GM23338 (cell line): Measurements from ENCODE around the gene SMOC2. TPM values are rescaled to one million over a fixed set of nuclear protein-coding genes. Genes with fewer than 3 reads are reported as not detected.

Experiments used
- ATAC-seq: fragments of 200-7000 bp; cut with Tn5 transposase; 3 replicates; pipeline ENCODE4 v1.9.1; 2020
- DNase-seq: peaks from one replicate; pipeline ENCODE4 v3.0.0-alpha.2; 2015; ENCODE audit warnings: low spot score
- H2AFZ ChIP-seq: fragments of 200-600 bp; sonication (generic); 2 replicates; pipeline ENCODE4 v1.8.0; 2016; ENCODE audit warnings: antibody characterized with exemption, mild to moderate bottlenecking, moderate library complexity
- H3F3A ChIP-seq: fragments of 200-600 bp; sonication (generic); replicated peaks from 2 replicates; pipeline ENCODE4 v1.8.0; 2017; ENCODE audit warnings: antibody characterized with exemption, mixed run types, low read depth
- H3K27ac ChIP-seq: fragments of 200-600 bp; sonication (generic); 2 replicates; pipeline ENCODE4 v1.6.1; 2016; ENCODE audit warnings: low read depth
- H3K27me3 ChIP-seq: fragments of 200-600 bp; sonication (generic); 2 replicates; pipeline ENCODE4 v1.8.0; 2016; ENCODE audit warnings: mild to moderate bottlenecking, mixed run types, moderate library complexity; ENCODE audit not compliant: insufficient read depth
- H3K36me3 ChIP-seq: fragments of 200-600 bp; sonication (generic); 2 replicates; pipeline ENCODE4 v1.8.0; 2016; ENCODE audit warnings: mild to moderate bottlenecking; ENCODE audit not compliant: insufficient read depth
- H3K4me1 ChIP-seq: fragments of 200-600 bp; sonication (generic); 2 replicates; pipeline ENCODE4 v1.8.0; 2016; ENCODE audit warnings: mild to moderate bottlenecking, moderate library complexity; ENCODE audit not compliant: insufficient read depth
- H3K4me2 ChIP-seq: fragments of 200-600 bp; sonication (generic); 2 replicates; pipeline ENCODE4 v1.7.1; 2017; ENCODE audit warnings: mixed run types
- H3K4me3 ChIP-seq: fragments of 200-600 bp; sonication (generic); 2 replicates; pipeline ENCODE4 v1.6.1; 2016; ENCODE audit warnings: mixed run types
- H3K79me2 ChIP-seq: fragments of 200-600 bp; sonication (generic); replicated peaks from 2 replicates; pipeline ENCODE4 v1.8.0; 2017; ENCODE audit warnings: mild to moderate bottlenecking; ENCODE audit not compliant: insufficient read depth
- H3K9me2 ChIP-seq: fragments of 200-600 bp; sonication (generic); 2 replicates; pipeline ENCODE4 v1.8.0; 2017; ENCODE audit not compliant: insufficient read depth
- H4K20me1 ChIP-seq: fragments of 200-600 bp; sonication (generic); replicated peaks from 2 replicates; pipeline ENCODE4 v1.8.0; 2017; ENCODE audit warnings: mild to moderate bottlenecking; ENCODE audit not compliant: insufficient read depth
- H3K27ac Mint-ChIP-seq: 2 replicates; pipeline ENCODE4 v1.8.0; 2020; ENCODE audit warnings: inconsistent platforms, mild to moderate bottlenecking, moderate library complexity, mixed read lengths
- H3K27me3 Mint-ChIP-seq: 3 replicates; pipeline ENCODE4 v1.8.0; 2022; ENCODE audit warnings: low read depth, mild to moderate bottlenecking, moderate library complexity, mixed read lengths, inconsistent platforms; ENCODE audit not compliant: insufficient read depth, poor library complexity
- H3K36me3 Mint-ChIP-seq: 3 replicates; pipeline ENCODE4 v1.8.0; 2021; ENCODE audit warnings: low read depth, mild to moderate bottlenecking, inconsistent platforms, moderate library complexity, mixed read lengths
- H3K4me1 Mint-ChIP-seq: 3 replicates; pipeline ENCODE4 v1.8.0; 2020; ENCODE audit warnings: mild to moderate bottlenecking, inconsistent platforms, mixed read lengths
- H3K4me3 Mint-ChIP-seq: 3 replicates; pipeline ENCODE4 v1.8.0; 2021; ENCODE audit warnings: moderate library complexity, mild to moderate bottlenecking, inconsistent platforms, mixed read lengths
- H3K9me3 Mint-ChIP-seq: 3 replicates; pipeline ENCODE4 v1.8.0; 2020; ENCODE audit warnings: moderate library complexity, mild to moderate bottlenecking, inconsistent platforms, mixed read lengths
- CREB1 ChIP-seq: fragments of 250-450 bp; sonication (Bioruptor Pico); IDR thresholded peaks from 2 replicates; pipeline ENCODE4 v1.5.0; 2020; ENCODE audit warnings: low read depth, mild to moderate bottlenecking, moderate library complexity
- CTCF ChIP-seq, 2 experiments: fragments of 200-600 bp in 1 of 2; sonication (generic) in 1 of 2; conservative IDR thresholded peaks; 2 replicates each; pipeline versions ENCODE4 v1.5.1 to v1.6.1; 2016 to 2017; ENCODE audit warnings: antibody characterized with exemption in 2 of 2, low read depth in 2 of 2, mild to moderate bottlenecking in 2 of 2, moderate library complexity in 1 of 2
- EZH2 ChIP-seq: fragments of 200-600 bp; sonication (generic); IDR thresholded peaks from one replicate; pipeline ENCODE4 v1.8.0; 2017; ENCODE audit warnings: antibody characterized with exemption, mild to moderate bottlenecking, low read depth; ENCODE audit not compliant: unreplicated experiment
- JUNB ChIP-seq: IDR thresholded peaks from one replicate; pipeline ENCODE4 v1.6.1; 2016; ENCODE audit warnings: antibody characterized with exemption; ENCODE audit not compliant: unreplicated experiment
- ZNF462 ChIP-seq: fragments of 250-450 bp; sonication (Bioruptor Pico); IDR thresholded peaks from 2 replicates; pipeline ENCODE4 v1.5.0; 2020; ENCODE audit warnings: mild to moderate bottlenecking, moderate library complexity
- polyA plus RNA-seq: library from polyadenylated mRNA; unstranded; fragments of >200 nt; fragmentation: Nextera tagmentation; extraction: Ambion mirVana; gene quantifications from 2 replicates; pipeline ENCODE4 v1.2.1, GENCODE V29; 2016
- total RNA-seq: library from RNA; depleted of rRNA; stranded (reverse); fragments of >200 nt; shearing (Covaris generic); gene quantifications from 2 replicates; pipeline ENCODE4 v1.2.3, GENCODE V29; 2014

The SMOC2 gene
- total and polyA plus RNA-seq, 2 experiments from 2014 or later = 4.3 to 6.5 TPM

GRCh38 chr6:168628732-168629245 is 187.8 kb downstream of the SMOC2 start:
- Mint-ChIP-seq H3K4me3 (no peak overlapping the region), H3K27ac (no peak overlapping the region), H3K9me3 (peaks cover 5% of the 10 kb centered on the region; the same call in 2 of the 3 replicates), H3K27me3 (peaks cover 8% of the 10 kb centered on the region), H3K36me3 (peaks cover 6% of the 10 kb centered on the region), H3K4me1 (peaks cover 26% of the 10 kb centered on the region)
- H2AFZ ChIP-seq = no peak overlapping the region
- H3K36me3 ChIP-seq = no peaks in the 10 kb centered on the region
- H3K27ac ChIP-seq = no peak overlapping the region
- no peak overlapping the region for H3K4me3 ChIP-seq
- ATAC-seq (no peak), DNase-seq (no peak)
- no peak overlapping the region for H3K4me2 ChIP-seq
- TF ChIP-seq EZH2 = no peak
- no peak for TF ChIP-seq JUNB
- TF ChIP-seq CREB1 = no peak
- no peak for TF ChIP-seq ZNF462 (CRISPR knock-in tag)
- TF ChIP-seq CTCF (conservative IDR thresholded peaks at IDR 0.05; ENCODE audit: low read depth in 2 of 2) = no peak
- H4K20me1 ChIP-seq = no peaks in the 10 kb centered on the region
- H3F3A ChIP-seq = no peaks in the 10 kb centered on the region
- no peaks in the 10 kb centered on the region for H3K9me2 ChIP-seq
- H3K4me1 ChIP-seq = peaks cover 6% of the 10 kb centered on the region
- H3K27me3 ChIP-seq = no peaks in the 10 kb centered on the region
- H3K79me2 ChIP-seq = no peaks in the 10 kb centered on the region
